ENCODE data around the gene EXOC3L4. TPM values are rescaled to one million over a fixed set of nuclear protein-coding genes. Genes with fewer than 3 reads are reported as not detected.

EXOC3L4 gene
- total RNA-seq, 1 donor from 2014 or later, result 4.2 TPM

GRCh38 chr14:103141117-103141796 is 46.7 kb downstream of the EXOC3L4 start:
- ATAC-seq (peak; percentile 53), DNase-seq (no peak)
- Histone ChIP-seq H3K36me3 (peaks cover 1% of the 10 kb centered on the region), H3K27ac (no peak overlapping the region), H3K9me3 (no peaks in the 10 kb centered on the region), H3K27me3 (peaks cover 7% of the 10 kb centered on the region), H3K4me1 (no peaks in the 10 kb centered on the region), H3K4me3 (no peak overlapping the region)
- intact Hi-C loops (cut with DNase I), result no loop called here
- peak; percentile 66 for TF ChIP-seq CTCF (IDR thresholded peaks at IDR 0.05)

- no peaks in the 10 kb centered on the region for H3K4me1 ChIP-seq
- TF ChIP-seq CTCF (IDR thresholded peaks at IDR 0.05), result no peak
- H3K4me3 ChIP-seq, result no peak overlapping the region
- DNase-seq (no peak), ATAC-seq (no peak)
- H3K9me3 ChIP-seq, result no peaks in the 10 kb centered on the region
- H3K27me3 ChIP-seq, result peaks cover 7% of the 10 kb centered on the region
- no peaks in the 10 kb centered on the region for H3K36me3 ChIP-seq
- intact Hi-C loops (cut with DNase I), result no loop called here
- no peak overlapping the region for H3K27ac ChIP-seq
Observed at GRCh38 chr14:103142026-103142425, 47.5 kb downstream of the EXOC3L4 start.

- no peaks in the 10 kb centered on the region for H3K36me3 ChIP-seq
- DNase-seq (no peak), ATAC-seq (no peak)
- TF ChIP-seq CTCF (IDR thresholded peaks at IDR 0.05), result no peak
- H3K9me3 ChIP-seq, result no peaks in the 10 kb centered on the region
- H3K27ac ChIP-seq, result no peak overlapping the region
- peaks cover 7% of the 10 kb centered on the region for H3K27me3 ChIP-seq
- intact Hi-C loops (cut with DNase I), result no loop called here
- no peak overlapping the region for H3K4me3 ChIP-seq
- H3K4me1 ChIP-seq, result no peaks in the 10 kb centered on the region
Observed at GRCh38 chr14:103142721-103143302, 48.3 kb downstream of the EXOC3L4 start.

GRCh38 chr14:103143506-103143905 is 49.0 kb downstream of the EXOC3L4 start:
- Histone ChIP-seq H3K4me1 (no peaks in the 10 kb centered on the region), H3K4me3 (no peak overlapping the region), H3K9me3 (no peaks in the 10 kb centered on the region), H3K27me3 (peaks cover 7% of the 10 kb centered on the region), H3K36me3 (no peaks in the 10 kb centered on the region), H3K27ac (no peak overlapping the region)
- ATAC-seq (no peak), DNase-seq (no peak)
- intact Hi-C loops (cut with DNase I), result no loop called here
- TF ChIP-seq CTCF (IDR thresholded peaks at IDR 0.05), result no peak

GRCh38 chr14:103144085-103144484 is 49.6 kb downstream of the EXOC3L4 start:
- TF ChIP-seq CTCF (IDR thresholded peaks at IDR 0.05), result no peak
- Histone ChIP-seq H3K9me3 (no peaks in the 10 kb centered on the region), H3K27me3 (peaks cover 7% of the 10 kb centered on the region), H3K4me1 (no peaks in the 10 kb centered on the region), H3K36me3 (no peaks in the 10 kb centered on the region), H3K4me3 (no peak overlapping the region), H3K27ac (no peak overlapping the region)
- ATAC-seq, result no peak
- intact Hi-C loops (cut with DNase I), result no loop called here
- no peak for DNase-seq
